HEK293 (cell line): ENCODE results near the gene EDIL3.

ENCODE experiments used
- TF ChIP-seq, protein P1 (sequence below): fragments of 450-650 bp; formaldehyde crosslinking; IDR thresholded peaks from 2 replicates; pipeline ENCODE4 v1.5.0; 2017; ENCODE audit warnings: missing biosample characterization, missing genetic modification characterization, borderline replicate concordance
- TF ChIP-seq, protein P2 (sequence below): fragments of 450-650 bp; formaldehyde crosslinking; IDR thresholded peaks from 2 replicates; pipeline ENCODE4 v1.5.1; 2016; ENCODE audit warnings: missing biosample characterization, missing genetic modification characterization

GRCh38 chr5:83942155-83942554 is 442.5 kb downstream of the EDIL3 start:
- TF ChIP-seq, protein P1, sequence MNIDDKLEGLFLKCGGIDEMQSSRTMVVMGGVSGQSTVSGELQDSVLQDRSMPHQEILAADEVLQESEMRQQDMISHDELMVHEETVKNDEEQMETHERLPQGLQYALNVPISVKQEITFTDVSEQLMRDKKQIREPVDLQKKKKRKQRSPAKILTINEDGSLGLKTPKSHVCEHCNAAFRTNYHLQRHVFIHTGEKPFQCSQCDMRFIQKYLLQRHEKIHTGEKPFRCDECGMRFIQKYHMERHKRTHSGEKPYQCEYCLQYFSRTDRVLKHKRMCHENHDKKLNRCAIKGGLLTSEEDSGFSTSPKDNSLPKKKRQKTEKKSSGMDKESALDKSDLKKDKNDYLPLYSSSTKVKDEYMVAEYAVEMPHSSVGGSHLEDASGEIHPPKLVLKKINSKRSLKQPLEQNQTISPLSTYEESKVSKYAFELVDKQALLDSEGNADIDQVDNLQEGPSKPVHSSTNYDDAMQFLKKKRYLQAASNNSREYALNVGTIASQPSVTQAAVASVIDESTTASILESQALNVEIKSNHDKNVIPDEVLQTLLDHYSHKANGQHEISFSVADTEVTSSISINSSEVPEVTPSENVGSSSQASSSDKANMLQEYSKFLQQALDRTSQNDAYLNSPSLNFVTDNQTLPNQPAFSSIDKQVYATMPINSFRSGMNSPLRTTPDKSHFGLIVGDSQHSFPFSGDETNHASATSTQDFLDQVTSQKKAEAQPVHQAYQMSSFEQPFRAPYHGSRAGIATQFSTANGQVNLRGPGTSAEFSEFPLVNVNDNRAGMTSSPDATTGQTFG, result no peak
- TF ChIP-seq, protein P2, sequence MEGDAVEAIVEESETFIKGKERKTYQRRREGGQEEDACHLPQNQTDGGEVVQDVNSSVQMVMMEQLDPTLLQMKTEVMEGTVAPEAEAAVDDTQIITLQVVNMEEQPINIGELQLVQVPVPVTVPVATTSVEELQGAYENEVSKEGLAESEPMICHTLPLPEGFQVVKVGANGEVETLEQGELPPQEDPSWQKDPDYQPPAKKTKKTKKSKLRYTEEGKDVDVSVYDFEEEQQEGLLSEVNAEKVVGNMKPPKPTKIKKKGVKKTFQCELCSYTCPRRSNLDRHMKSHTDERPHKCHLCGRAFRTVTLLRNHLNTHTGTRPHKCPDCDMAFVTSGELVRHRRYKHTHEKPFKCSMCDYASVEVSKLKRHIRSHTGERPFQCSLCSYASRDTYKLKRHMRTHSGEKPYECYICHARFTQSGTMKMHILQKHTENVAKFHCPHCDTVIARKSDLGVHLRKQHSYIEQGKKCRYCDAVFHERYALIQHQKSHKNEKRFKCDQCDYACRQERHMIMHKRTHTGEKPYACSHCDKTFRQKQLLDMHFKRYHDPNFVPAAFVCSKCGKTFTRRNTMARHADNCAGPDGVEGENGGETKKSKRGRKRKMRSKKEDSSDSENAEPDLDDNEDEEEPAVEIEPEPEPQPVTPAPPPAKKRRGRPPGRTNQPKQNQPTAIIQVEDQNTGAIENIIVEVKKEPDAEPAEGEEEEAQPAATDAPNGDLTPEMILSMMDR (tag by site-specific recombination), result no peak
